ENCODE data around the gene NFATC1. TPM values are rescaled to one million over a fixed set of nuclear protein-coding genes. Genes with fewer than 3 reads are reported as not detected.
A peak's percentile ranks its signal among the peaks of the same experiment; 100 is the strongest.

Gene NFATC1
- total RNA-seq, 4 donors from 2014 or later: 5.3 to 19.1 (median 11.8) TPM

- DNase-seq: peak; percentile 4
- Histone ChIP-seq H3K9me3 (no peaks in the 10 kb centered on the region), H3K27ac (no peak overlapping the region), H3K4me1 (peaks cover 14 to 34% (median 22%) of the 10 kb centered on the region in 4 donors), H3K4me3 (no peak overlapping the region), H3K36me3 (no peaks in the 10 kb centered on the region), H3K27me3 (peaks cover 13% of the 10 kb centered on the region)
- in situ Hi-C loops (cut with MboI; ENCODE audit: low pct_ligation_motif_present in 1 of 4, low pct_unique_long_range_greater_than_20kb in 1 of 4, low sequenced_read_pairs in 3 of 4) (loop anchor here in 1 of 4 donors (25.0 kb wide), 1 partner anchor 122 kb away; the partner anchor contains the start of gene NFATC1), intact Hi-C loops (cut with DNase I; ENCODE audit: low total_unique reads) (loop anchor here (5.0 kb wide), 1 partner anchor 112 kb away; the partner anchor contains the start of gene NFATC1)
- 47 to 70% methylated on average over 4 to 8 of the region's 8 CpGs for WGBS, 2 donors (ENCODE audit: low coverage in 1 of 2)
- TF ChIP-seq EP300 (IDR thresholded peaks at IDR 0.05; ENCODE audit: low read depth) (no peak), POLR2AphosphoS5 (IDR thresholded peaks at IDR 0.05) (no peak), POLR2A (IDR thresholded peaks at IDR 0.05) (no peak)
- TF ChIP-seq, protein P1, sequence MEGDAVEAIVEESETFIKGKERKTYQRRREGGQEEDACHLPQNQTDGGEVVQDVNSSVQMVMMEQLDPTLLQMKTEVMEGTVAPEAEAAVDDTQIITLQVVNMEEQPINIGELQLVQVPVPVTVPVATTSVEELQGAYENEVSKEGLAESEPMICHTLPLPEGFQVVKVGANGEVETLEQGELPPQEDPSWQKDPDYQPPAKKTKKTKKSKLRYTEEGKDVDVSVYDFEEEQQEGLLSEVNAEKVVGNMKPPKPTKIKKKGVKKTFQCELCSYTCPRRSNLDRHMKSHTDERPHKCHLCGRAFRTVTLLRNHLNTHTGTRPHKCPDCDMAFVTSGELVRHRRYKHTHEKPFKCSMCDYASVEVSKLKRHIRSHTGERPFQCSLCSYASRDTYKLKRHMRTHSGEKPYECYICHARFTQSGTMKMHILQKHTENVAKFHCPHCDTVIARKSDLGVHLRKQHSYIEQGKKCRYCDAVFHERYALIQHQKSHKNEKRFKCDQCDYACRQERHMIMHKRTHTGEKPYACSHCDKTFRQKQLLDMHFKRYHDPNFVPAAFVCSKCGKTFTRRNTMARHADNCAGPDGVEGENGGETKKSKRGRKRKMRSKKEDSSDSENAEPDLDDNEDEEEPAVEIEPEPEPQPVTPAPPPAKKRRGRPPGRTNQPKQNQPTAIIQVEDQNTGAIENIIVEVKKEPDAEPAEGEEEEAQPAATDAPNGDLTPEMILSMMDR (IDR thresholded peaks at IDR 0.05): no peak
These were observed 113.8 kb downstream of the NFATC1 start for GRCh38 chr18:79509536-79509930.

GRCh38 chr18:79510046-79510685 is 114.4 kb downstream of the NFATC1 start:
- in situ Hi-C loops (cut with MboI; ENCODE audit: low pct_ligation_motif_present in 1 of 4, low pct_unique_long_range_greater_than_20kb in 1 of 4, low sequenced_read_pairs in 3 of 4): loop anchor here in 1 of 4 donors (25.0 kb wide), 1 partner anchor 123 kb away; the partner anchor contains the start of gene NFATC1
- no peaks in the 10 kb centered on the region for H3K9me3 ChIP-seq
- 93 to 94% methylated on average over 9 to 20 of the region's 20 CpGs for WGBS, 2 donors (ENCODE audit: low coverage in 1 of 2)

GRCh38 chr18:79510731-79511241 is 115.1 kb downstream of the NFATC1 start:
- 96% methylated on average over 36 of the region's 36 CpGs; no CpG with 5 or more reads in 1 of the 2 donors for WGBS, 2 donors (ENCODE audit: low coverage in 1 of 2)
- in situ Hi-C loops (cut with MboI; ENCODE audit: low pct_ligation_motif_present in 1 of 4, low pct_unique_long_range_greater_than_20kb in 1 of 4, low sequenced_read_pairs in 3 of 4) (loop anchor here in 1 of 4 donors (25.0 kb wide), 1 partner anchor 123 kb away; the partner anchor contains the start of gene NFATC1), intact Hi-C loops (cut with DNase I; ENCODE audit: low total_unique reads) (no loop called here)
- no peak overlapping the region for H3K4me3 ChIP-seq
- DNase-seq: peak; percentile 4
- H3K36me3 ChIP-seq: no peaks in the 10 kb centered on the region
- no peak for TF ChIP-seq POLR2AphosphoS5 (IDR thresholded peaks at IDR 0.05)
- no peak for TF ChIP-seq POLR2A (IDR thresholded peaks at IDR 0.05)
- TF ChIP-seq, protein P1 (IDR thresholded peaks at IDR 0.05): no peak
- TF ChIP-seq EP300 (IDR thresholded peaks at IDR 0.05; ENCODE audit: low read depth): no peak
- no peaks in the 10 kb centered on the region for H3K9me3 ChIP-seq
- peaks cover 13% of the 10 kb centered on the region for H3K27me3 ChIP-seq
- H3K27ac ChIP-seq: no peak overlapping the region
- H3K4me1 ChIP-seq: peaks cover 14 to 33% (median 22%) of the 10 kb centered on the region in 4 donors

More at GRCh38 chr18:79510046-79510685, 114.4 kb downstream of the NFATC1 start:
- Histone ChIP-seq H3K27me3 (peaks cover 13% of the 10 kb centered on the region), H3K36me3 (no peaks in the 10 kb centered on the region), H3K4me1 (peaks cover 14 to 34% (median 22%) of the 10 kb centered on the region in 4 donors), H3K27ac (no peak overlapping the region), H3K4me3 (no peak overlapping the region)
- no peak for DNase-seq
- TF ChIP-seq, protein P1 (IDR thresholded peaks at IDR 0.05): no peak
- no peak for TF ChIP-seq POLR2AphosphoS5 (IDR thresholded peaks at IDR 0.05)
- intact Hi-C loops (cut with DNase I; ENCODE audit: low total_unique reads): no loop called here

DNA sequence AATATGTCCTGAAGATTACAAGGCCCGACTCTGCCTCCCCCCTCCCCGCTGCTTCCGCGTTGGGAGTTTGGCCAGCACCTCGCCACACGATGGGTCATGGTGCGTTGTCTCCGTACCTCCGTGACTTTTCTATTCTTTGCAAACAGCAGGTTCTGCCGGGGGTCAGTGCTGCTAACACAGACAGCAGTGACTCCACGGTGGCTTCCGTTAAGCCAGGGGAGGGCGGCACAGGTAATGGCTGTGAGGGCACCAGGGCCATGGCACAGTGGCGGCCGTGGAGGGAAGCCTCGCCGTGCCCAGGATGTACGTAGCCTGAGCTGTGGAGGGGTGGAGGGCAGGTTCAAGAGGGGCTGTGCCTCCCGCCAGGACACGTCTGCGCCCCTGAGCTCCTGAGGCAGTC is 115.5 kb downstream of the NFATC1 start:
- 92 to 95% methylated on average over 12 to 19 of the region's 21 CpGs for WGBS, 2 donors (ENCODE audit: low coverage in 1 of 2)
- Histone ChIP-seq H3K36me3 (no peaks in the 10 kb centered on the region), H3K27me3 (peaks cover 13% of the 10 kb centered on the region), H3K4me3 (no peak overlapping the region), H3K27ac (no peak overlapping the region), H3K4me1 (peaks cover 11 to 28% (median 18%) of the 10 kb centered on the region in 4 donors), H3K9me3 (no peaks in the 10 kb centered on the region)
- TF ChIP-seq EP300 (IDR thresholded peaks at IDR 0.05; ENCODE audit: low read depth): no peak
- TF ChIP-seq, protein P1 (IDR thresholded peaks at IDR 0.05): no peak
- TF ChIP-seq POLR2AphosphoS5 (IDR thresholded peaks at IDR 0.05): no peak
- no peak for TF ChIP-seq POLR2A (IDR thresholded peaks at IDR 0.05)
- in situ Hi-C loops (cut with MboI; ENCODE audit: low pct_ligation_motif_present in 1 of 4, low pct_unique_long_range_greater_than_20kb in 1 of 4, low sequenced_read_pairs in 3 of 4) (loop anchor here in 1 of 4 donors (25.0 kb wide), 1 partner anchor 124 kb away; the partner anchor contains the start of gene NFATC1), intact Hi-C loops (cut with DNase I; ENCODE audit: low total_unique reads) (no loop called here)
- peak; percentile 4 for DNase-seq

All from transverse colon (tissue), 4 donors.